HCT116 (cell line): ENCODE measurements around the gene RAI1. TPM values are rescaled to one million over a fixed set of nuclear protein-coding genes. Genes with fewer than 3 reads are reported as not detected.

ENCODE experiments used
- ATAC-seq: fragments of 200-7000 bp; cut with Tn5 transposase; 2 replicates; pipeline ENCODE4 v1.9.1; 2020; ENCODE audit warnings: mild to moderate bottlenecking, moderate library complexity
- BruUV-seq: library from RNA; stranded (reverse); fragments of 400-500 nt; replicated peaks from 2 replicates; lab custom pipeline; 2021; lab: Mats Ljungman, UMichigan
- CTCF ChIA-PET: fragments of 300-600 bp; sonication (Branson Sonifier 250); formaldehyde crosslinking; loops from one replicate; lab custom pipeline; 2021; ENCODE audit warnings: antibody characterized with exemption; lab: Charles Lee
- POLR2A ChIA-PET: fragments of 300-600, 350-600 bp; sonication (Branson Sonifier 250); formaldehyde crosslinking; loops from one replicate; lab custom pipeline; 2021; ENCODE audit warnings: antibody characterized with exemption; lab: Charles Lee
- RAD21 ChIA-PET, 2 experiments: fragments of 300-600 bp; sonication (Branson Sonifier 250); formaldehyde crosslinking; loops; one replicate each; lab custom pipeline; 2023; ENCODE audit warnings: low total read pairs in 2 of 2; ENCODE audit not compliant: uncharacterized antibody in 2 of 2, unreplicated experiment in 2 of 2, low non-redundant PET in 1 of 2; lab: Charles Lee
- DNase-seq: peaks from one replicate; pipeline ENCODE4 v3.0.0-alpha.2; 2010; ENCODE audit warnings: low read depth, low spot score
- H2AFZ ChIP-seq: fragments of 200-600 bp; shearing (Covaris generic), sonication (generic); 2 replicates; pipeline ENCODE4 v1.6.1; 2017; ENCODE audit warnings: low read depth, mixed run types, mixed read lengths, antibody characterized with exemption, low read length; ENCODE audit not compliant: poor library complexity, severe bottlenecking
- H3K27ac ChIP-seq: 2 replicates; pipeline ENCODE4 v1.5.1; 2012; ENCODE audit warnings: low read depth, low read length
- H3K27me3 ChIP-seq: fragments of 200-600 bp; sonication (generic); 2 replicates; pipeline ENCODE4 v1.6.1; 2016; ENCODE audit warnings: mixed run types, low read length, mixed read lengths; ENCODE audit not compliant: insufficient read depth
- H3K36me3 ChIP-seq, 2 experiments: fragments of 200-500 bp in 1 of 2; fragments of 200-600 bp in 1 of 2; sonication (Bioruptor generic) in 1 of 2; sonication (generic) in 1 of 2; 2 replicates each; pipeline versions ENCODE4 v1.5.1 to v1.6.1; 2014 to 2016; ENCODE audit warnings: low read length in 2 of 2, inconsistent platforms in 1 of 2, mixed read lengths in 1 of 2, mixed run types in 1 of 2; ENCODE audit not compliant: insufficient read depth in 2 of 2, control insufficient read depth in 1 of 2
- H3K4me1 ChIP-seq, 2 experiments: fragments of 200-600 bp in 1 of 2; sonication (generic) in 1 of 2; 2 replicates each; pipeline versions ENCODE4 v1.5.1 to v1.6.1; 2012 to 2017; ENCODE audit warnings: low read length in 2 of 2, inconsistent platforms in 1 of 2, mild to moderate bottlenecking in 1 of 2, mixed read lengths in 1 of 2, mixed run types in 1 of 2, moderate library complexity in 1 of 2; ENCODE audit not compliant: insufficient read depth in 2 of 2, control insufficient read depth in 1 of 2
- H3K4me2 ChIP-seq: fragments of 200-600 bp; sonication (generic); 2 replicates; pipeline ENCODE4 v1.6.1; 2017; ENCODE audit warnings: mixed run types, low read length, mixed read lengths
- H3K4me3 ChIP-seq, 2 experiments: fragments of 200-600 bp in 1 of 2; sonication (generic) in 1 of 2; replicated peaks in 1 of 2; 2 replicates each; pipeline ENCODE4 v1.5.1; 2011 to 2016; ENCODE audit warnings: low read length in 2 of 2, control low read depth in 1 of 2, low read depth in 1 of 2, mild to moderate bottlenecking in 1 of 2, mixed read lengths in 1 of 2, mixed run types in 1 of 2
- H3K79me2 ChIP-seq: fragments of 200-600 bp; sonication (generic); 2 replicates; pipeline ENCODE4 v1.6.1; 2017; ENCODE audit warnings: mild to moderate bottlenecking, mixed run types, low read length, moderate library complexity, mixed read lengths; ENCODE audit not compliant: insufficient read depth
- H3K9ac ChIP-seq: fragments of 200-600 bp; sonication (generic); 2 replicates; pipeline ENCODE4 v1.6.1; 2016; ENCODE audit warnings: low read length, mixed read lengths
- H3K9me2 ChIP-seq: fragments of 200-600 bp; sonication (generic), shearing (Covaris generic); 2 replicates; pipeline ENCODE4 v1.6.1; 2017; ENCODE audit warnings: mixed run types, mild to moderate bottlenecking, moderate library complexity; ENCODE audit not compliant: insufficient read depth
- H3K9me3 ChIP-seq, 2 experiments: fragments of 200-500 bp in 1 of 2; fragments of 200-600 bp in 1 of 2; sonication (Bioruptor generic) in 1 of 2; sonication (generic) in 1 of 2; 2 replicates each; pipeline ENCODE4 v1.6.1; 2014 to 2017; ENCODE audit warnings: low read length in 2 of 2, mixed read lengths in 2 of 2, inconsistent platforms in 1 of 2, low read depth in 1 of 2, mild to moderate bottlenecking in 1 of 2, mixed run types in 1 of 2, moderate library complexity in 1 of 2; ENCODE audit not compliant: control insufficient read depth in 1 of 2, insufficient read depth in 1 of 2
- H4K20me1 ChIP-seq: fragments of 200-600 bp; sonication (generic), shearing (Covaris generic); 2 replicates; pipeline ENCODE4 v1.6.1; 2017; ENCODE audit warnings: mixed run types, mild to moderate bottlenecking, moderate library complexity; ENCODE audit not compliant: insufficient read depth
- CBX3 ChIP-seq: IDR thresholded peaks from 2 replicates; pipeline ENCODE4 v1.6.1; 2012; ENCODE audit warnings: low read depth
- CEBPB ChIP-seq: IDR thresholded peaks from 2 replicates; pipeline ENCODE4 v1.6.1; 2012; ENCODE audit warnings: low read depth
- EGR1 ChIP-seq: IDR thresholded peaks from 2 replicates; pipeline ENCODE4 v1.6.1; 2012; ENCODE audit warnings: low read depth
- EZH2 ChIP-seq: fragments of 200-600 bp; sonication (generic); IDR thresholded peaks from 2 replicates; pipeline ENCODE4 v1.6.1; 2017; ENCODE audit warnings: antibody characterized with exemption, mixed run types
- SIN3A ChIP-seq: IDR thresholded peaks from 2 replicates; pipeline ENCODE4 v1.6.1; 2012; ENCODE audit warnings: low read depth
- SP1 ChIP-seq: IDR thresholded peaks from 2 replicates; pipeline ENCODE4 v1.6.1; 2012; ENCODE audit warnings: low read depth
- SRF ChIP-seq: IDR thresholded peaks from 2 replicates; pipeline ENCODE4 v1.6.1; 2012; ENCODE audit warnings: low read depth
- TCF7L2 ChIP-seq: IDR thresholded peaks from 2 replicates; pipeline ENCODE4 v1.7.0; 2011; ENCODE audit warnings: borderline replicate concordance, inconsistent platforms; ENCODE audit not compliant: insufficient read depth, insufficient read length; ENCODE audit errors: extremely low read depth
- intact Hi-C: fragments of 100-400 bp; cut with micrococcal nuclease; formaldehyde crosslinking; loops from 2 replicates; pipeline ENCODE4 v1.10.0; 2022
- total RNA-seq: library from RNA; stranded (reverse); gene quantifications from one replicate; pipeline ENCODE4 v1.2.1, GENCODE V29; 2021; ENCODE audit not compliant: unreplicated experiment

Gene RAI1
- total RNA-seq, 1 experiment from 2014 or later: 38.5 TPM

GRCh38 chr17:17839791-17840707, 158.8 kb downstream of the RAI1 start (continued):
- peak; percentile 90 for TF ChIP-seq SIN3A
- TF ChIP-seq CBX3: no peak
- TF ChIP-seq CEBPB: no peak
- no peak for TF ChIP-seq EZH2
- TF ChIP-seq TCF7L2: peak; percentile 33
- TF ChIP-seq SRF: no peak
- TF ChIP-seq, all 23 proteins: peak for 7

- no peak for ATAC-seq
- peak overlapping the region; percentile 99 for H3K9ac ChIP-seq
- peak overlapping the region; percentile 88 for H3K4me2 ChIP-seq
- H3K27ac ChIP-seq: peak overlapping the region; percentile 98
- H4K20me1 ChIP-seq: no peaks in the 10 kb centered on the region
- peak overlapping the region; percentile 52 to 84 for H3K4me3 ChIP-seq
- RAD21 ChIA-PET: interaction anchor here (0.6 to 0.7 kb wide), 4 partner anchors 8 to 447 kb away, joined by 3 read pairs; no protein-coding TSS in a partner anchor
- intact Hi-C loops: no loop called here
- H3K36me3 ChIP-seq: no peaks in the 10 kb centered on the region
- TF ChIP-seq SP1 (peak; percentile 28; the same call in 1 of the 2 replicates), EGR1 (no peak)
- no peak overlapping the region for H2AFZ ChIP-seq
- POLR2A ChIA-PET: interaction anchor here (1.0 to 1.9 kb wide), 3 partner anchors 8 to 23 kb away, joined by 3 to 11 read pairs (median 4); no protein-coding TSS in a partner anchor
- H3K9me2 ChIP-seq: no peaks in the 10 kb centered on the region
- no peaks in the 10 kb centered on the region for H3K27me3 ChIP-seq
- no peaks in the 10 kb centered on the region for H3K9me3 ChIP-seq
- BruUV-seq: no TSS peak
- H3K79me2 ChIP-seq: peaks cover 18% of the 10 kb centered on the region
- DNase-seq: no peak
- CTCF ChIA-PET: no interaction called here
- peaks cover 48 to 61% of the 10 kb centered on the region in 2 experiments for H3K4me1 ChIP-seq
Measured at GRCh38 chr17:17840751-17841591, 159.7 kb downstream of the RAI1 start.
